ENCODE data around the gene SAMD5.

SAMD5 gene

DNA sequence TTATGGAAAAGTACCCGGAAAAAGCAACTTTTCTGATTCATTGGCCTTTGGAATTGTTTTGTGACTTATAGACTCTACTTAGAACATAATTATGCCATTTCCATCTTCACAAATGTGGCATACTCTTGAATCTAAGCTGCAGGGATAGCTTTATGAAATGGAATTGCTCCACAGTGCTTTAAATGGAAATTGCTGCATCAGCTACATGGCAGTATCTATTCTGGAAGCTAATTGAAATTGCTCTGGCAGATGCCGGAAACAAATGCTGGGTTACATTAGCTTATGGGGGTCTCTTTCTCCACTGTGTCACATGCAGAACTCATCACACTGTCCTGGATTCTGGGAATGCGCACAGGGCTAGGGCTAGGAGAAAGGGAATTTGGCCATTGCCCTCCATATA is 108.9 kb downstream of the SAMD5 start:
- in situ Hi-C loops (cut with MboI; ENCODE audit: low sequenced_read_pairs): no loop called here

DNA sequence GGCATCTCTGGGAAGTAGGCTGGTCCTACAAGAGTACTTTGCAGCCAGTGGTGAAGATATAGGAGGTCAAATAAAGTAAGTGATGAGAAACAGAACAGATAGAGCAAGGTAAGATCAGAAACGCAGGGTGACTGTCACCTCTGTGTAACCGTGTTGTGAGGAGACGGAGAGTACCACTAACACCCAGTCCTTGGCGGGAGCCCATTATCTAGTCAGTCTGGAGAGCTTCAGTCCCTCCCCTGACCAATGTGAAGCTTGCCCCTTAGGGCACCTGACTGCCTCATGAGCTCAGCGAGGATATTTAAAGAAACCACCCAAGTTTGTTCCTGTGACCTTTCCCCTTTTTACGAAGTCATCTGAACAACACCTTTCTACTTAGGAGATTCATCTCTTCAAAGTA is 110.0 kb downstream of the SAMD5 start:
- in situ Hi-C loops (cut with MboI; ENCODE audit: low sequenced_read_pairs): no loop called here

DNA sequence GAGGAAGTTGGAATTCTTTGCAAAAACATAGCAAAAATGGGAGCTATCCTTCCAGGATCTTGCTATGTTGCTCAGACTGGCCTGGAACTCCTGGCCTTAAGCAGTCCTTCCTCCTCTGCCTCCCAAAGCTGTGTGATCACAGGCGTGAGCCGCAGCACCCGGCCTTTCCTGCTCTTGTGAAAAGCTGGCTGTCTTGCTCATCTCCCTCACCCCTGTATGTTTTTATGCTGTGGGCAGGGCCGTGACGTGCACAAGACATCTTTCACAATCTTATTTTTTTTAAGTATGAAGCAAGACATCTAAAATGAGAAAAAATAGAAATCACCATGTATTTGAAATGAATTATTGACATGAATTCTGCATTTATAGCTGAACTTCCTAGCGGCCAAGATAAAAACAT is 110.4 kb downstream of the SAMD5 start:
- in situ Hi-C loops (cut with MboI; ENCODE audit: low sequenced_read_pairs): no loop called here

Data from HL-60/S4 treated with retinoic acid at 250 ng/mL for 4 days and 3 days (cell line).